ENCODE results near the gene GLT1D1.

Gene GLT1D1

DNA sequence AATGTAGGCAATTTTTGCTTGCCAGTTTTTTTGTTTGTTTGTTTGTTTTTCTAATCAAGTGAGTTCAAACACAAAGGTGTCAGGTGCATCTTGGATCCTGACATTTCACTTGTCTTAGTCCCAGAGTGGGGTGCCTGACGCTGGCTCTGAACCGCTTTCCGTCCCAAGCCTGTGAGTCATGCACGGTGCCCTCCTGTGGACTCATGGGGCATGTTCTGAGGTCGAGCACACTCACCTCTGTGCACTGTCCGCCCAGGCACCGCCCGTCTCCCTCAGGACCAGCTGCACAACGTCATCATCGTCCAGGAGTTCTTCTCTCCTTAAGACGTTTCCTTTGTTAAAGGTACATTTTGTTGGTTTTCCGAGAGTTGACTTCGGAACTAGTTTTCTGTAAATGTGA lies 98.2 kb downstream of the GLT1D1 start:
- no peak for DNase-seq (ENCODE audit: low spot score)
- in situ Hi-C loops (cut with MboI; ENCODE audit: low sequenced_read_pairs, unreplicated experiment), result no loop called here
- TF ChIP-seq, protein P1, sequence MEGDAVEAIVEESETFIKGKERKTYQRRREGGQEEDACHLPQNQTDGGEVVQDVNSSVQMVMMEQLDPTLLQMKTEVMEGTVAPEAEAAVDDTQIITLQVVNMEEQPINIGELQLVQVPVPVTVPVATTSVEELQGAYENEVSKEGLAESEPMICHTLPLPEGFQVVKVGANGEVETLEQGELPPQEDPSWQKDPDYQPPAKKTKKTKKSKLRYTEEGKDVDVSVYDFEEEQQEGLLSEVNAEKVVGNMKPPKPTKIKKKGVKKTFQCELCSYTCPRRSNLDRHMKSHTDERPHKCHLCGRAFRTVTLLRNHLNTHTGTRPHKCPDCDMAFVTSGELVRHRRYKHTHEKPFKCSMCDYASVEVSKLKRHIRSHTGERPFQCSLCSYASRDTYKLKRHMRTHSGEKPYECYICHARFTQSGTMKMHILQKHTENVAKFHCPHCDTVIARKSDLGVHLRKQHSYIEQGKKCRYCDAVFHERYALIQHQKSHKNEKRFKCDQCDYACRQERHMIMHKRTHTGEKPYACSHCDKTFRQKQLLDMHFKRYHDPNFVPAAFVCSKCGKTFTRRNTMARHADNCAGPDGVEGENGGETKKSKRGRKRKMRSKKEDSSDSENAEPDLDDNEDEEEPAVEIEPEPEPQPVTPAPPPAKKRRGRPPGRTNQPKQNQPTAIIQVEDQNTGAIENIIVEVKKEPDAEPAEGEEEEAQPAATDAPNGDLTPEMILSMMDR (IDR thresholded peaks at IDR 0.05; ENCODE audit: borderline replicate concordance, control extremely low read depth, extremely low read depth, insufficient read depth, missing control alignments), result no peak

DNA sequence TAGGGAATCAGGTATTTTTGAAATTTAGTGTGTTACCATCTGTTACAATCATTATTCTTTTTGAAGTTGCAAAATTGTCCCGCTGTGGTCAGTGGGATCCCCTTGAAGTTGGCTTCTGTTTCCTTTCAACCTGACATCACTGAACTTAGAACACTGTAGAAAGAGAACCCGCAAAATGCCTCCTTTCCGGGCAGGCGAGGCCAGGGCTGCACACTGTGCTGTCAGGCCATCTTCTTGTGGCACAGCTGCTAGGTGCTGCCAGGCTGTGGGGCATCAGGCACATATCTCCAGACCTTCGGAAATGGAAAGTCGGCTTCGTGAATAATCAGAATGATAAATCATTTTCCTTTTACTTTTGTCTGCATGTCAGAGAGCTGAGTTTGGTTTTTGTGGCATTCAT lies 103.5 kb downstream of the GLT1D1 start:
- in situ Hi-C loops (cut with MboI; ENCODE audit: low sequenced_read_pairs, unreplicated experiment), result no loop called here
- DNase-seq (ENCODE audit: low spot score), result no peak
- TF ChIP-seq, protein P1 (IDR thresholded peaks at IDR 0.05; ENCODE audit: borderline replicate concordance, control extremely low read depth, extremely low read depth, insufficient read depth, missing control alignments), result no peak

DNA sequence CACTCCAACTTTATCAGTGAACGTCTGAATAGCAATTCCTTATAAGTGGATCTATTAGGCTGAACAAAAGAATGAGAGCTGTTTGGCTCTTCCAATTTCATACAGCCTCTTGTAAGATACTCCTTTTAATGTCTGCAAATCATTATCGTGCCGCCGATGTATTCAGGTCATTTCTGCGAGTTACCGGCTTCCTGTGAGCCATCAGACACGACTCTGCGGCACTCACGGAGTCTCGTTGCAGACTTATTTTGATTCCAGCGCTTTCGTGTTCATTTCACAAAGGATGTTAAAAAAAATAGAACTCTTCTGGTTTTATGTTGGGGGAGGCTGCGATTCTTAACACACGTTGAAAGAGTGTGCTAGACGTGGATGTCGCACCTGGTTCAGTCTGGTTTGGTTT lies 106.6 kb downstream of the GLT1D1 start:
- in situ Hi-C loops (cut with MboI; ENCODE audit: low sequenced_read_pairs, unreplicated experiment), result no loop called here
- no peak for DNase-seq (ENCODE audit: low spot score)
- TF ChIP-seq, protein P1 (IDR thresholded peaks at IDR 0.05; ENCODE audit: borderline replicate concordance, control extremely low read depth, extremely low read depth, insufficient read depth, missing control alignments), result no peak

DNA sequence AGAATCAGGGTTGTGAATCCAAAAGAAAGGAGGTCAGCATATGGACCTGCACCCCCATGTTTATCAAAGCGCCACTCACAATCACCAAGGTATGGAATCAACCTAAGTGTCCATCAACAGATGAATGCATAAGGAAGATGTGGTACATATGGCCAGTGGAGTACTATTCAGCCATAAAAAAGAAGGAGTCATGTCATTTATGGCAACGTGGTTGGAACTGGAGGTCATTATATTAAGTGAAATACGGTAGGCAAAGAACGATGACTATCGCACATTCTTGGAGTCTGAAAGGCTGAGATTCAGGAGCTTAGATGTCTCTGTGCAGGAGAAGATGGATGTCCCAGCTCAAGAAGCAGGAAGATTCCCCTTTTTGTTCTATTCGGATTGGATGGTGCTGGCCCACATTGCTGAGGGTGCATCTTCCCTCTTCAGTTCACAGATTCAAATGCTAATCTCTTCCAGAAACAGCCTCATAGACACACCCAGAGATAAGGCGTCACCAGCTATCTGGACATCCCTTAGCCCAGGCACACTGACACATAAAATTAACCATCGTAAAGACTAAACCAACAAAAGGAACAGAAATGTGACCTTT lies 108.1 kb downstream of the GLT1D1 start:
- in situ Hi-C loops (cut with MboI; ENCODE audit: low sequenced_read_pairs, unreplicated experiment), result no loop called here
- TF ChIP-seq, protein P1 (IDR thresholded peaks at IDR 0.05; ENCODE audit: borderline replicate concordance, control extremely low read depth, extremely low read depth, insufficient read depth, missing control alignments), result no peak
- no peak for DNase-seq (ENCODE audit: low spot score)

DNA sequence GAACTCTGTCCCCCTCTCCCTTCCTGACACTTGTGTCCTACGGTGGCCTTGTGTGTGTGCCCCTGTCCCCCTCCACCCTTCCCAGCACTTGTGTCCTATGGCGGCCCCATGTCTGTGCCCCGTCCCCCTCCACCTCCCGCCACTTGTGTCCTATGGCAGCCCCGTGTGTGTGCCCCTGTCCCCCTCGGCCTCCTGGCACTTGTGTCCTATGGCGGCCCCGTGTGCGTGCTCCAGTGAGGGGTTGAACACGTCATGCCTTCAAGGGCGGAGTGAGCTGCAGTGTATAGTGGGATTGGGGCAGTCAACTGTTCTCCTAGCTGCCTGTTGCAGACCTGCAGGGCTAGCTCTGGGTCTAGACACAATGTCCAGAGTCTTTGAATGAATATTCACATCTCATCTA lies 108.7 kb downstream of the GLT1D1 start:
- TF ChIP-seq, protein P1 (IDR thresholded peaks at IDR 0.05; ENCODE audit: borderline replicate concordance, control extremely low read depth, extremely low read depth, insufficient read depth, missing control alignments), result no peak
- no peak for DNase-seq (ENCODE audit: low spot score)
- in situ Hi-C loops (cut with MboI; ENCODE audit: low sequenced_read_pairs, unreplicated experiment), result no loop called here

DNA sequence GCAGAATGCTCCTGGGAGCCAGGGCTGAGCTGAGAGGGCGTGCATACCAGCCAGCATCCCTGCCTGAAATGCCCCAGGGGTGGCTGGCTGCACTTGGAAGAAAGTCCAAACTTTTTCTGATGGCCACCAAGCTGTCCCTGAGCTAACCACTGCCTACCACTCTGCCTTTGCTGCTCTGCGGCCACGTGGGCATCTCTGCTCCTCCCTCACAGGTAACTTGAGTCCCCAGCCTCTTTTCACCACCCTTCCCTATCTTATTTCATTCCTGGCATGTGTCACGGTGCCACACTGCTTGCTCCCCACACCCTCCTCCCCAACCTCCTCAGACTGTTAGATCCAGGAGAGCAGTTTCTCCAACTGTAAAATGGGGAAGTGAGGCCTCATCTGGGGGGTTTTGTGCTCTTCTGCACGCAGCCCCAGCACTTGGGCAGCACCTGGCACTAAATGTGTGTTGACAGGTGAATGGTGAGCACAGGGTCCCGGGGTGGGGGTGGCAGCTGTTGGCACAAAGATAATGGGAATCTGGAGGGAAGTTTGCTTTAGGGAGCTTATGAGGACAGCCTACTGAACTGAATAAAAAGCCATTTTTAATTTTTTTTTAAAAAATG lies 113.0 kb downstream of the GLT1D1 start:
- DNase-seq (ENCODE audit: low spot score), result no peak
- in situ Hi-C loops (cut with MboI; ENCODE audit: low sequenced_read_pairs, unreplicated experiment), result no loop called here
- TF ChIP-seq, protein P1 (IDR thresholded peaks at IDR 0.05; ENCODE audit: borderline replicate concordance, control extremely low read depth, extremely low read depth, insufficient read depth, missing control alignments), result no peak
